IPS-18c (cell line): ENCODE results near the gene VCL.
"Not testable (repeated sequence)": the region's sequence is repeated elsewhere in the genome, so short reads cannot be mapped to it uniquely, and the experiment has no call there.

Source experiments
- H3K4me3 ChIP-seq: 2 replicates; pipeline ENCODE4 v1.7.0; 2013; ENCODE audit warnings: low read depth, mild to moderate bottlenecking, low read length, moderate library complexity; ENCODE audit not compliant: insufficient read depth
- H3K9me3 ChIP-seq: one replicate; pipeline ENCODE4 v1.6.1; 2013; ENCODE audit warnings: mild to moderate bottlenecking, low read length, moderate library complexity; ENCODE audit not compliant: control insufficient read depth, insufficient read depth

Gene VCL

GRCh38 chr10:73995035-73995358, 2.9 kb upstream of the VCL start:
- Histone ChIP-seq H3K9me3 (no peaks in the 10 kb centered on the region), H3K4me3 (no peak overlapping the region)

GRCh38 chr10:73997461-73997786, 492 bp upstream of the VCL start:
- Histone ChIP-seq H3K9me3 (no peaks in the 10 kb centered on the region), H3K4me3 (peak overlapping the region; percentile 62)

- Histone ChIP-seq H3K4me3 (peak overlapping the region; percentile 100), H3K9me3 (no peaks in the 10 kb centered on the region)
Measured at GRCh38 chr10:73998623-73998928, 660 bp downstream of the VCL start.

DNA sequence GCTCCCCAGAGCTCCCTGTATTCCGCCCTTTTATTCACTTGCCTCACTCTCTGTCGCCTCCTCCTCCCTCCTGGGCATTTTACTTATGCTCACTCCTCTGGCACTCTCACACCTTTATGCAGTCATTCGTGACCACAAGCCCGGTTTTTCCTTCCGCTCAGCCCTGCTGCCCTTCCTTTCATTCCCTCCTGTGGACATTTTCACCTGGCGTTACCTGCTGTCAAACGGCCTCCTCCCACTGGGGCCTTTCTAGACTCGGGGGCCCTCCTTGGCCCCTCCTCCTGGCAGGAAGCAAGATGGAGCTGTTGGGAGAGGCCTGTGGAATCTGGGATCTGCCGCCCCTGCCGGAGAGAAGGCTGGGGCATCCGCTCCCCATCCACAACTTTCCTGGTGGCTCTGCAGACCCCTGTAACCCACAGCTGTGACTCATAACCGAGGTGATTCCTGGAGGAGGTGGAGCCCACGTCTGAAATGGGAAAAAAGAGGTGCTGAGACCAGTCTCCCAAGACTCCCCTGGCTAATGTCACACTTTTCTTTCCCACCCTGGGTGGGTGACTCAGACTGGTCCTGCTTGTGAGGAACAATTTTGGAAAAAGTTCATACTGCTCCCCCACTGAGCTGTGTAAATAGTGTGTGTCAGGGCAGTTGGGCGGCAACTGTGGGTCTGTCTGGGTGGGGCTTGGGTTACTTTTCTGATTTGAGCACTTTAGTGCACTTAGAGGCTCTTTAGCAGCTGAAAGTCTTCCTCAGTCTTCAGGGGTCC, 1.2 kb downstream of the VCL start:
- H3K9me3 ChIP-seq, result no peaks in the 10 kb centered on the region
- H3K4me3 ChIP-seq, result peak overlapping the region; percentile 100

- Histone ChIP-seq H3K9me3 (no peaks in the 10 kb centered on the region), H3K4me3 (peak overlapping the region; percentile 100)
Measured at GRCh38 chr10:73999703-74000102, 1.8 kb downstream of the VCL start.

DNA sequence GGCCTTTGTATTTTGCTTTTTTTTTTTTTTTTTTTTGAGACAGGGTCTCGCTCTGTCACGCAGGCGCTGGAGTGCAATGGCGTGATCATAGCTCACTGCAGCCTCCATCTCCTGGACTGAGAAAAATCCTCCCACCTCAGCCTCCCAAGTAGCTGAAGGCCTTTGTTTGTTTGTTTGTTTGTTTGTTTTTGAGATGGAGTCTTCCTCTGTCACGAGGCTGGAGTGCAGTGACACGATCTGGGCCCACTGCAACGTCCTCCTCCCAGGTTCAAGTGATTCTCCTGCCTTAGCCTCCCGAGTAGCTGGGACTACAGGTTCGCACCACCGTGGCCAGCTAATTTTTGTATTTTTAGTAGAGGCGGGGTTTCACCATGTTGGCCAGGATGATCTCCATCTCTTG, 2.3 kb downstream of the VCL start:
- peak overlapping the region; percentile 100; the same call in 1 of the 2 replicates for H3K4me3 ChIP-seq

GRCh38 chr10:74000892-74001669, 3.2 kb downstream of the VCL start:
- no peaks in the 10 kb centered on the region for H3K9me3 ChIP-seq
- peak overlapping the region; percentile 30 for H3K4me3 ChIP-seq

More for the DNA sequence above, 2.3 kb downstream of the VCL start:
- H3K9me3 ChIP-seq, result not testable (repeated sequence)

GRCh38 chr10:74006269-74006668, 8.4 kb downstream of the VCL start:
- no peak overlapping the region for H3K4me3 ChIP-seq

DNA sequence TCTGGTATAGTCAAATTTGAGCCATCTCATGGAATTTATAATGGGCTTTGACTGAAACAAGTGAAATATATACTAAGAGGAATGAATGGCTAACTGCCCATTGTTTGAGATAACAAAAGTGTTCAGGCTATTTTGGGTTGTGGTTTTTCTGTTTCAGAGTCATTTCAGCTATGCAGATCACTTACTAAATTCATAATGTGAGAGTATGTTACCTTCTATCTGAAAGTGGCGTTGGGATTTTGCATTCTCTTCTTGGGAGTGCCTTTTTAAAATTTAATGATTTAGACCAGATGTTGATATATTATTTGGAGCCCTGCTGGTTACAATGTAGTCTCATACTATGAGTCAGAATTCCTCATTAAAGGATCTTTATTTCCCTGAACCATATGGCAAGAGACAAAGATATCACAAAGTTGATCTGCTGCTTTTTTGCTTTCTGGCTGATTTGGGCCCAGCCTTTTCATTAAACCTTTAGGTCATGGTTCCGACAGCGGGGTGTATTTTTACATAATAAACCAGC, 10.4 kb downstream of the VCL start:
- Histone ChIP-seq H3K9me3 (no peaks in the 10 kb centered on the region), H3K4me3 (no peak overlapping the region)

More at GRCh38 chr10:74006269-74006668, 8.4 kb downstream of the VCL start:
- no peaks in the 10 kb centered on the region for H3K9me3 ChIP-seq

GRCh38 chr10:74011017-74011416, 13.1 kb downstream of the VCL start:
- Histone ChIP-seq H3K4me3 (no peak overlapping the region), H3K9me3 (no peaks in the 10 kb centered on the region)

DNA sequence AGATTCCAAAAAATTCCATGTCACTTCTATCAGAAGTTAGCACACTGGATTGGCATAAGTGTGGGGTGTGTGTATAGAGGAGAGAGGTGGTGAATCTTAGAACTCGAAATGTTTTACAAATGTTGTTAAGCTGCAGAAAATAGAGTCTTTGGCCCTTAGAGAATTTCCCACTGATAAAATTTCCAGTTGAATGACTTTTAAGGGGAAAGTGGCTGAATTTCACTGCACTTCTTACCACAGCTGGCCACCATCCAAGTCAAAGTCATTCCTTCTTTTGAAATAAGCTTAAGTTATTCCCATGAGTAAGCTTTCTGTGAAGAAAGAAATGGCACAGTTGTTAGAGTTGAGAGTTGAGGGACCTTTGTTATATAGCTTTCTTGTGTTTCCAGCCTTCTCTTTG, 13.9 kb downstream of the VCL start:
- Histone ChIP-seq H3K9me3 (no peaks in the 10 kb centered on the region), H3K4me3 (no peak overlapping the region)

GRCh38 chr10:74012480-74012879, 14.6 kb downstream of the VCL start:
- Histone ChIP-seq H3K9me3 (no peaks in the 10 kb centered on the region), H3K4me3 (no peak overlapping the region)

DNA sequence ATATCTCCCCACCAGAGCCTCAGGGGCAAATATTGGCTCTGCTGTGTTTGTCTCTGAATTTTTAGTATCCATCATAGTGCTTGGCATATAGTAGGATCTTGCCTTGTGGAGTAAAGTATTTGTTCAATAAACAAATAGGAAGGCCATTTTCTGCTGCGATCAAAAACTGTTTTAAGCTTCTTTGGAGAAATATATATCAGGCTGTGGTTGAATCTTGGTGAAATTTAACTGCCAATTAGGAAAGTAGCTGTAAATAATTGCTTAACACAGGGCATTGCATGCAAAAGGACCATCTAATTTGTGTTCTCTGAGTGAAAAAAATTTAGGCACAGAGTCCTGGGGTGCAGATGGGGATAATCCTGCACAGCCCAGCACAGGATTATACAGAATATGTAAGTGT, 15.1 kb downstream of the VCL start:
- no peak overlapping the region for H3K4me3 ChIP-seq

GRCh38 chr10:74014574-74014973, 16.7 kb downstream of the VCL start:
- H3K9me3 ChIP-seq, H3K4me3 ChIP-seq: not testable (repeated sequence)

More for the DNA sequence above, 15.1 kb downstream of the VCL start:
- no peaks in the 10 kb centered on the region for H3K9me3 ChIP-seq

- no peak overlapping the region for H3K4me3 ChIP-seq
- H3K9me3 ChIP-seq, result no peaks in the 10 kb centered on the region
Measured at GRCh38 chr10:74018241-74018640, 20.3 kb downstream of the VCL start.

DNA sequence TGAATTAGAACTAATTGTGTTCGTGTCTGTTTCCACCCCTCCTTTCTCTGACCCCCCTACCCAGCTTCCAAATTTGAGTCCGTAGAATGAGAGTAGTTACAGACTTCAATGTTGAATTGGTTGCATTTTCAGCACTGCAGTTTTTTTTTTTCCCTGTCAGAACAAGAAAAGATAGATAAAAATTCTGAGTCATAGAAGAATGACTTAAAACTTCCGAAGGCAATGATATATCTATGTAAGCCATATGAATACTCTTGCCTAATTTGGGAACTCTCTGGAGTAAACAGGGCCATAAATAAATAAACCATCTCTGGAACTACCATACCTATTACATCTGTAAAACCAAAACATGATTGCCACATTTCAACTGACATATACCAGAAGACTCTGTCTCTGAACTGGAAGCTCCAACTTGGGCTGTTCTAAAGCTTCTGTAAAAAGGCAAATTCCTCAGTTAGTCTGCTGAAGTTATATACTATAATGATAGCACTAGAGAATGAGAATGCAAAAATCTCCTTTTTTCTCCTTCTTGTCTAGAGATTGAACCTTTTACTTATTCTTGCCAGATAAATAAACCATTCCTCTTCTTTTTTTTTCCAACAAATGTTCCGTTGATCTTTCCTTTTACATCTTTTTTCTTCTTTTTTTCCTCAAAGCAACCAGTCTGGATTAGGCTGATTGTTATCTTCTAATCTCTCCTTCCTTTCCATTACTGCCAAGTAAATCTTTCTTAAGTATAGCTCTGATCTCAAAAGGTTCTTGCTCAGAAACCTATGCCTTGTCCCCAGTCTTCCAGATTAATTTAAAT, 23.5 kb downstream of the VCL start:
- Histone ChIP-seq H3K9me3 (no peaks in the 10 kb centered on the region), H3K4me3 (no peak overlapping the region)

GRCh38 chr10:74022926-74023629, 25.2 kb downstream of the VCL start:
- H3K4me3 ChIP-seq, result no peak overlapping the region
- no peaks in the 10 kb centered on the region for H3K9me3 ChIP-seq
